ENCODE measurements around the gene DLD. TPM values are rescaled to one million over a fixed set of nuclear protein-coding genes. Genes with fewer than 3 reads are reported as not detected.
"Not testable (repeated sequence)": the region's sequence is repeated elsewhere in the genome, so short reads cannot be mapped to it uniquely, and the experiment has no call there.

DLD gene
- total RNA-seq, result 51.5 and 63.9 TPM in 2 replicates

GRCh38 chr7:107890962-107891635 is at the start of gene DLD:
Gene DLD (plus strand): TSS chr7:107891183. CDS start chr7:107891251, 68 bp downstream.
- H3K4me3 ChIP-seq (ENCODE audit: low read depth, low read length), result peak within 1 kb of the TSS; percentile 81
- DNase-seq (ENCODE audit: low read depth), result peak; percentile 90
- TF ChIP-seq CTCF (IDR thresholded peaks at IDR 0.05; ENCODE audit: insufficient read depth, low read depth, low read length), result no peak

- no peak for TF ChIP-seq CTCF (IDR thresholded peaks at IDR 0.05; ENCODE audit: insufficient read depth, low read depth, low read length)
- no peak for DNase-seq (ENCODE audit: low read depth)
- H3K4me3 ChIP-seq (ENCODE audit: low read depth, low read length), result no peak overlapping the region
Observed at GRCh38 chr7:107842213-107842612, 48.8 kb upstream of the DLD start.

GRCh38 chr7:107843184-107843583 is 47.8 kb upstream of the DLD start:
- no peak for TF ChIP-seq CTCF (IDR thresholded peaks at IDR 0.05; ENCODE audit: insufficient read depth, low read depth, low read length)
- H3K4me3 ChIP-seq (ENCODE audit: low read depth, low read length), result no peak overlapping the region
- DNase-seq (ENCODE audit: low read depth), result no peak

GRCh38 chr7:107846324-107846723 is 44.7 kb upstream of the DLD start:
- H3K4me3 ChIP-seq (ENCODE audit: low read depth, low read length), result no peak overlapping the region
- TF ChIP-seq CTCF (IDR thresholded peaks at IDR 0.05; ENCODE audit: insufficient read depth, low read depth, low read length), result no peak

GRCh38 chr7:107847168-107847835 is 43.7 kb upstream of the DLD start:
- no peak for TF ChIP-seq CTCF (IDR thresholded peaks at IDR 0.05; ENCODE audit: insufficient read depth, low read depth, low read length)
- no peak for DNase-seq (ENCODE audit: low read depth)
- no peak overlapping the region for H3K4me3 ChIP-seq (ENCODE audit: low read depth, low read length)

More at GRCh38 chr7:107846324-107846723, 44.7 kb upstream of the DLD start:
- DNase-seq (ENCODE audit: low read depth), result no peak

GRCh38 chr7:107847836-107848175 is 43.2 kb upstream of the DLD start:
- DNase-seq (ENCODE audit: low read depth); H3K4me3 ChIP-seq (ENCODE audit: low read depth, low read length): not testable (repeated sequence)

- DNase-seq (ENCODE audit: low read depth); H3K4me3 ChIP-seq (ENCODE audit: low read depth, low read length): not testable (repeated sequence)
Observed at GRCh38 chr7:107848211-107848610, 42.8 kb upstream of the DLD start.

GRCh38 chr7:107850216-107850615 is 40.8 kb upstream of the DLD start:
- no peak for TF ChIP-seq CTCF (IDR thresholded peaks at IDR 0.05; ENCODE audit: insufficient read depth, low read depth, low read length)

More at GRCh38 chr7:107850216-107850615, 40.8 kb upstream of the DLD start:
- no peak for DNase-seq (ENCODE audit: low read depth)
- no peak overlapping the region for H3K4me3 ChIP-seq (ENCODE audit: low read depth, low read length)
